ENCODE results near the gene GGTA1.
"Not testable (repeated sequence)": the region's sequence is repeated elsewhere in the genome, so short reads cannot be mapped to it uniquely, and the experiment has no call there.

The GGTA1 gene

GRCh38 chr9:121455527-121456239 lies 44.0 kb downstream of the GGTA1 start:
- DNase-seq, result no peak

DNA sequence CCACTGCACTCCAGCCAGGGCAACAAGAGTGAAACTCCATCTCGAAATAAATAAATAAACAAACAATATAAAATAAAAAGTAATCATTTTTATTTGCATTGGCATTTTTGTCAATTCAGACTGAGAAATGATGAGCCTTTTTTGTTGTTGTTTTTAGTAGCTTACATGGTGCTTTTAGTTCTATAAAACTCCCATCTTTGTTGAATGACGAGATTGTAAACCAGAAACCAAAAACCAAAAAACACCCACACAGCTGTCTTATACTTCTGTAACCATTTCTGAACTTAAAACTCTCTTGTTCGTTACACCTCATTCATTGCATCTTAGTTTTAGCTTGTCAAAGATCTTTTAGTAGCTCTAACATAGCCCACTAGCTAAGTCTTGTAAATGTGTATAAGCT lies 44.7 kb downstream of the GGTA1 start:
- DNase-seq, result no peak

DNA sequence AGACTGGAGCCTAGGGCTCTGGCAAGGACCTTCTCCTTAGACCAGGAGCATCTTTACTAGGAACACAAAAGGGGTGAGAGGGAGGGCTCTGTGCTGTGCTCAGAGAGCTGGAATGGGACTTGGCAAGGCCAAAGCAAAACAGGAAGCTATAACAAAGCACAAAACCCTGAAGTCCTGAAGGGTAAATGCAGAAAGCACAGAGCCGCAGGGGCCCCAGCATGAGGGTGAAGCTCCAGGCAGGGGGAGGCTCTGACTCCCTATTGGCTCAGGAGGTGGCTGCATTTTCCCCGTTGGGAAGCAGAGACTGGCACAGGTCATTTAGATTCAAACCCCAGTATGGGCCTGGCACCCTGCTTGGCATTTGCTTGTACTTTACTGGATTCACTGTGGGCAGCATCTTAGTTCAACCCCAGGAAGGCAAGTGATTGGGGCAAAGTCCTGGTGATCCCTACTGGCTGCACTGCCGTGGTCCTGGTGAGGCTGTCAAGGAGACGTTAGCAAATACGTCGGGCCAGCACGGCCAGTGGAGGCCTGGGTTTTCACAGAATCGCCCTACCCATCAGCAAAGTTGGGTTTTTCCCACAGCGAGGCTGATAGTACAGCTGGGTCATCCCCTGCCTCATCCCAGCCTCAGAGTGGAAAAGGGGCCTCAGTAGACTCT lies 46.3 kb downstream of the GGTA1 start:
- no peak for DNase-seq

DNA sequence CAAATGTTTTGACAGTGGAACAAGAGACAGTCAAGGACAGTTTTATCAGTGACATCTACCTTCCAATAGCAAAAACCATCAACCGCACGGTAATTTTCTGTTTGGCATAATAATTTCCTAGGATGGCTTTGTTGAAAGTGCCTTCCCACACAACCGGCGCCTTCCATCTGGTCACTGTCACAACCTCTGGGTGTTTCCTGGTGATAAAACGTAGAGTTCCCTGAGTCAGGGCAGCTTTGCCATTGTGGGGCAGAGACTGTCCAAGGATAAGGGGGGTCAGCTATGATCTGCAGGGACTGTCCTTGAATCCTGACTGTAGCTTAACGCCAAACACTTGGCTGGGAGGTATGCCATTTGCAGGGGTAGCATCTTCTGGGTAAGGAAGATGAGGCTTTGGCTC lies 47.6 kb downstream of the GGTA1 start:
- no peak for DNase-seq

DNA sequence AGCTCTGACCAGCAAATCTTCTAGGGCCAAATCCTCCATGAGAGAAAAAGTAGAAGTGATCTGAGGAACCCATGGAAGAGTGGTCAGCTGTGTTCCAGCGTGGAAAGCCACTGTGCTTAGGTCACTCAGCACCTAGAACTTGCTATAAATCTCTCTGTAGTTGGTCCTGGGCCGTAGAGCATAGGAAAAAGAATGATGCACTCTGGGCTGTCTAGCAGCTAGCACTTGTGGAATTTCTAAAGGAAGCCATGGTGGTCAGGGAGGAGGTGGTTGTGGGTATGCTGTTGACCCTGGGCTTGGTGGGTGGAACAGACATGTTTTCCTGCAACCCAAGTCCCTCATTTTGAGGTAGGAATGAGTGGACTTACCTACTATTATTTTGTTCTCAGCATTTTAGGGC lies 48.1 kb downstream of the GGTA1 start:
- DNase-seq, result no peak

DNA sequence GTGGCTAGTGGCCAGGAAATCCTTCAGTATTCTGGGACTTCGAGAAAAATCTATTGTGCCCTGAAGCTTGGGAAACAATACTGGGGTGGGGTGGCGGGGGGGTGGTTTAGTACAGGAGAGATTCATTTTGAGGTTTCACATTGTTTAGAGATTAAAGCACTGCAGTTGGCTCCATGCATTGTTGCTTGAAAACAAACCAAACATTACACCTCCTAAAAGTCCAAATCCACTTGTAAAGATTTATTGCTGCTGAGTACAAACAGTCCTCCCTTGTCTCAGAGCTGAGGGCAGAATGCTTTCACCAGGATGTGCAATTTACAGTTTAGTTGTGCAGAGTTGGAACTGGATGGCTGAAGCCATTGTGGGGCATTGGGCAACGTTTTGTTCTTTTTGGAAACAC lies 49.4 kb downstream of the GGTA1 start:
- no peak for DNase-seq

DNA sequence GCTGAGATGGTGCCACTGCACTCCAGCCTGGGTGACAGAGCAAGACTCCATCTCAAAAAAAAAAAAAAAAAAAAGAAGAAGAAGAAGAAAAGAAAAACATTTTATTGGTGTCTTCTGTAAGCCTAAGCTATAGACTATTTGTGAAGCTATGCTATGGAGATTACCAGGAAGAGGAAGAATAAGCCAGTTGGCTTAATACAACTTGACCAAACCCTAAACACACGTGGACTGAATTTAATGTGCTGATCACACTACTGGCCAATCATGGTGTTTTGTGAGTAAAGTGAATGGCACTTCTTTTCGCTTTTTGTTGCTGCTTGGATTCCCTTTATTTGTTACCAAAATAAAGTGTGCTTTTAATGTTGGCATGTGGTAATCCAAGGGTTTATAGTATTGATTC lies 49.9 kb downstream of the GGTA1 start:
- DNase-seq, result no peak

DNA sequence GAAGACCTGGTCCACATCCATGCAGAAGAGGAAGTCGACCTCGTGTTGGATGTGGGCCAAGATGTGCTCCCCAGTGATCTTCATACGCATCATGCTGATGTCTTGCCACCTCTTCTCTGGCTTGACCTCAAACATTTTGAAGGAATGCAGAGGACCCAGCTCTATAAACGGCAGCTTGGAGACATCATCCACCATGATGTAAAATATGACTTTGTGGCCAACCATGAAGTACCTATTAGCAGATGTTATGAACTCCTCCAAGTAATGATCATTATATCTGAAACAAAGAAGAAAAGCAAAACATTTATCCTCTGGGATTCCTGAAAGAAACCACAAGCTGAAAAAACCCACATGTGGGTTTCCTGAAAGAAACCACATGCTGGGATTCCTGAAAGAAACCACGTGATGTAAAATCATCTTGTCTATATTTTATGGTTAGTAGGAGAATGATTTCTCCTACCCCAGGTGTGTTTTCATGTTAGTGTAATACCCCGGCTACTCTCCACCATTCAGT lies 52.3 kb downstream of the GGTA1 start:
- DNase-seq, result no peak

- DNase-seq, result no peak
Measured at GRCh38 chr9:121445986-121446385, 53.7 kb downstream of the GGTA1 start.

DNA sequence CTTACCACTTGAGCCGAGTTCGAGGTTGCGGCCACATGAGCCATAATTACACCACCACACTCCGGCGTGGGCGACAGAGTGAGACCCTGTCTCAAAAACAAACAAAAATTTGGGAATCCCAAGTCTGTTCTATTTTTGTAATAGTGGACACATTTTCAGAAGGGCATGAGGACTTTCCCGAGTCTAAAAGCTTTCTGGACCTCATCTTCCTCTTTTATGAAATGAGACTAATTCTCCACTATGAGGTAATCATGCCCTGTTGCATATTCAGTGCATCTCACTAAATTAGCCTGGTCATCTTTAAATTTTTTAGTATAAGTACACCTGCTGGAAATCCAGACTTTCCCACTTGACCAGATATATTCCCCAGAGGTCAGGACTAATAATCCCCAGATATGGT lies 55.7 kb downstream of the GGTA1 start:
- DNase-seq, result no peak

GRCh38 chr9:121441165-121441564 lies 58.5 kb downstream of the GGTA1 start:
- no peak for DNase-seq

DNA sequence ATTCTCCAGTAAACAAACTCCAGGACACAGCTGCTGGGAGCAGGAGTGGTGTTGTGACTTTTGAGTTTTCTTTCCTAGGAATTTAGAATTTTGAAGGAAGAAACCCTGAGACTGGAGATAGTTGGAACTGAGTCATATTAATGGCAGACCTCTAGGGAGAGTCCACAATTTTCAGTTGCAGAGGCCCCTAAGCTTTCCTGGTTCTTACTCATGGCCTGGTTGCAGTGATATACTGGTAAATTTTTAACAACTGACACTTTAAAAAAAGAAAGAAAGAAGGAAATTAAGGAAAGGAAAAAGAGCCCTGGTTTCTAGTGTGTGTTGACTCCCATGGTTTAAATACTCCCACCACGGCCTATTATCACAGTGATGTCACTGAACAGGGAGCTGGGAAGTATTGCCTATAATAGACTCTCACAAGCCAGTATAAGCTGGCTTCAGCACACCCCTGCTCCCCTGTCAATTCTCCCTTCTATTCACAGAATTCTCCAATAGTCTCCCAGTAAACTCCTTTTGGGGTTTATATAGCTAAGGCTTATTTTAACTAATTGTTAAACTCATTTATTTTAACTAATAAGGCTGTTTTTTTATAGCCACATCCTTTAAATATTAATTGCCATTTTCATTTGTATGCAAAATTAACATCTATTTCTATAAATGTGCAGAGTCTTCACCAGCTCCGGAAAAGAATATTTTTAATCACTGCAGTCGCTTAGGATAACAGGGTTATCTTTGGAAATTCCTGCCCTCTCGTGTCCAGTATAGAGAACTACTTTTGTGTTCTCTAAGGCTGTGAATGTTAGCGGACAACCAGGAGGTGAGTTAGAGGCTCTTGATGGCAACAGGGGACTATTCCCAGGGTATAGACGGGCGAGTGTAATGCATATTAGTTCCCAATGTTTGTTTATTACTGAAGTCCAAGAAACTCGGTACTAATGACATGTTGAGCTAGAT lies 59.7 kb downstream of the GGTA1 start:
- DNase-seq, result no peak

DNA sequence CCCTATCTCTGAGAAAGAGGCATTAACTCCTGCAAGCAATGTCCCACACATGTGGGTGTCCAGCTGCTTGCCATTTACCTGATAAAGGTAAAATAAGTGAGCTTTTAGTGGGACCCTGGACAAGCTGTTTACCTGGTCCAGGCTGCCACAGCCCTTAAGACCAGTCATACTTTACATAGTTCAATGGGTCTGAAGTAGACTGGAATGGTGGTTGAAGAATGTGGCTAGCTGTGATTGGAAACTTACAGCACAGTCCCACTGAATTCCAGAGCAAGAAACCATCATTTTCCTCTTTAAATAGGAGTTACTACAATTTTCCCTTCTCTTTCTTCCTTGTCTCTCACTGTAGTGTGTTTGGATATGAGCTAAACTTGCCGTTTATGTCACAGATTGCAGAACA lies 60.6 kb downstream of the GGTA1 start:
- no peak for DNase-seq

DNA sequence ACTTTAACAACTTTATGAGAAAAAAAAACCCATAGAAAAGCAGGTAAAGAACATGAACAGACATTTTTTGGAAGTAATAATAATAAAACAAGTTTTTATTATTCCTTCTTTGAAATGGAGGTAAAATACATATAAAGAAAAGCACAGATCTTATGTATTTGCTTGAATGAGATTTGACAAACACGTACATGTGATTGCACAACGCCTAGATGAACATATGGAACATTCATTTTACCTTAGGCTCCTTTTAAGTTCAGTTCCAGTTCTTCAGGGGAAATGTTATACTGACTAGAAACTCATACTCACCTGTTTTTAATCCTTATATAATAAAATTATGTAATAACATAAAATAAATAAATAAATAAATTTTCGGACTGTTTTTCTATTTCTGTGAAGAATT lies 61.8 kb downstream of the GGTA1 start:
- DNase-seq, result no peak

DNA sequence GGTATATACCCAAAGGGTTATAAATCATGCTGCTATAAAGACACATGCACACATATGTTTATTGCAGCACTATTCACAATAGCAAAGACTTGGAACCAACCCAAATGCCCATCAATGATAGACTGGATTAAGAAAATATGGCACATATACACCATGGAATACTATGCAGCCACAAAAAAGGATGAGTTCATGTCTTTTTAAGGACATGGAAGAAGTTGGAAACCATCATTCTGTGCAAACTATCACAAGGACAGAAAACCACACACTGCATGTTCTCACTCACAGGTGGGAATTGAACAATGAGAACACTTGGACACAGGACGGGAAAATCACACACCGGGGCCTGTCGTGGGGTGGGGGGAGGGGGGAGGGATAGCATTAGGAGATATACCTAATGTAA lies 62.6 kb downstream of the GGTA1 start:
- not testable (repeated sequence) for DNase-seq

DNA sequence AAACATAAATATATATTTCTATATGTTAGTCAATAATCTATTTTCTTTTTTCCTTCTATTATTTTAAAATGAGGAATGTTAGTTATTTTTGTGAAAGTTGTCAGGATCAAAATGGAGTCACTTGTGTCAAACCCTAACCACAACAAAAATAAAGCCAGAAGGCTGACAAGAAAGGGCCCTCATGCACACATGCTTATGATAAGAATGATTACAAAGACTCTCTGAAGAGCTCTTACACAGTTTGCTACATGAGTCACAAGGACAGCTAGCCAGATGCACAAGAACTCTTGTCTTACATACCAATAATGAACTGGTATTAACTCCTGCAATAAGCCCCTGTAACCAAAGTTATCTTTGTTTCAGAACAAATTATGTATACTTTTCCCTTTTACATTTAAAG lies 64.7 kb downstream of the GGTA1 start:
- DNase-seq, result no peak

DNA sequence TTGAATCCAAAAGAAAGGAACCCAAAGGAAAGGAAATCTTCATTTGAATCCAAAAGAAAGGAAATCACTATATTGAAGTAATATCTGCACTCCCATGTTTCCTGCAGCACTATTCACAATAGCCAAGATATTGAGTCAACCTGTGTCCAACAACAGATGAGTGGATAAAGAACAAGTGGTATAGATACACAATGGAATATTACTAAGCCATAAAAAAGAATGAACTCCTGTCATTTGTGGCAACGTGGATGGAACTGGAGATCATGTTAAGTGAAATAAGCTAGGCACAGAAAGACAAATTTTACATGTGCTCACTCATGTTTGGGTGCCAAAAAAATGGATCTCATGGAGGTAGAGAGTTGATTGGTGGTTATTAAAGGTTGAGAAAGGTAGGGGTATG lies 71.7 kb downstream of the GGTA1 start:
- no peak for DNase-seq

DNA sequence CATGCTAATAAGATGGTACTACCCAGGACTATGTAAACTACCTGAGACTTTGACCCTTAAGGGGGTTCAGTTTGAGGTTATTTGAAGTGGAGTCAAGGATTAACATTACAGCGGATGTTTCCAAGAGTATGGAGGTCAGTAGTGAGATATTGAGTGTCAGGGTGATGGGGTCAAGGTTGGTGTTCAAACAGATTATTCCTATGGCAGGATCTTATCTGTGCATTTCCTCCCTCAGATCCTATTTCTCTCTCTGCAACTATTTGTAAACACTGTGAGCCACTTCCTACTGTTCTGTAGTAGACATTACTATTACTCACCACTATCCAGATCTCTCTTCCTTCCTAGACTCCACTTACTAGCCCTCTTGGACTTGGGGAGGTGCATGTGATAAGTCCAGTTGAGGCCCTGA lies 75.6 kb downstream of the GGTA1 start:
- DNase-seq, result no peak

- DNase-seq, result no peak
Measured at GRCh38 chr9:121411993-121412392, 87.7 kb downstream of the GGTA1 start.

DNA sequence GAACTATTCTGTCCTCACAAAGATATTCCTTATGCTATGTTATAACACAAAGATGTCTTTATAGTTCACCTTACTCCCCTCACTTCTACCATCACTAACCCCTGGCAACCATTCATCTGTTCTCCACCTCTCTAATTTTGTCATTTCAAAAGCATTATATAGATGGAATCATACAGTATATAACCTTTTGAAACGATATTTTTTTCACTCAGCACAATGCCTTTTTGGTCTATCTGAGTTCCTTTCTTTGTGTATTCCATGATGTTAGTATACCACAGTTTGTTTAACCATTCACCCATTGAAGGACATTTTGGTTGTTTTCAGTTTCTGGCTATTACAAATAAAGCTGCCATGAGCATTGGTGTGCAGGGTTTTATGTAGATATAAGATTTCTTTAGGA lies 93.7 kb downstream of the GGTA1 start:
- no peak for DNase-seq

Measured in NCI-H1694 (cell line).